PFSK-1 (cell line): ENCODE results near the gene UBXN7.

Source experiments
- POLR2AphosphoS5 ChIP-seq: IDR thresholded peaks from 2 replicates; pipeline ENCODE4 v1.6.1; 2012; ENCODE audit warnings: low read depth, mild to moderate bottlenecking, control low read depth, low read length, moderate library complexity
- TAF1 ChIP-seq: IDR thresholded peaks from 2 replicates; pipeline ENCODE4 v1.6.1; 2012; ENCODE audit warnings: low read length, control low read depth, borderline replicate concordance; ENCODE audit not compliant: insufficient read depth

DNA sequence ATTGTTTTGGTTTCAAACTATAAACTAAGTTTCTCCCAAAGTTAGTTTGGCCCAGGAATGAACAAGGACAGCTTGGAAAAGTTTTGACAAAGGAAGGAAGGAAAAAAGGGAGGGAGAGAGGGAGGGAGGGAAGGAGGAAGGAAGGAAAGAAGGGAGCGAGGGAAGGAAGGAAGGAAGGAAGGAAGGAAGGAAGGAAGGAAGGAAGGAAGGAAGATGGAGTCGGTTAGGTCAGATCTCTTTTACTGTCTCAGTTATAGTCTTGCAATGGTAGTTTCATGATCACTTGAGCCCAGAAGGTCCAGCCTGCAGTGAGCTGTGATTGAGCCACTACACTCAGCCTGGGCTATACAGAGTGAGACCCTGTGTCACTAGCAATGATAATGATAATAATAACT, 12.3 kb upstream of the UBXN7 start:
- TF ChIP-seq TAF1, result no peak
- TF ChIP-seq POLR2AphosphoS5, result no peak
